HEK293 (cell line): ENCODE results near the gene JAM2.

Source experiments
- ZBTB7A ChIP-seq: fragments of 450-650 bp; formaldehyde crosslinking; IDR thresholded peaks from 2 replicates; pipeline ENCODE4 v1.5.1; 2016; ENCODE audit warnings: low read depth, missing biosample characterization, missing genetic modification characterization
- ZNF10 ChIP-seq: fragments of 450-650 bp; formaldehyde crosslinking; IDR thresholded peaks from 2 replicates; pipeline ENCODE4 v1.5.1; 2017; ENCODE audit warnings: missing biosample characterization, missing genetic modification characterization
- ZNF121 ChIP-seq: fragments of 450-650 bp; formaldehyde crosslinking; IDR thresholded peaks from 2 replicates; pipeline ENCODE4 v1.5.1; 2016; ENCODE audit warnings: missing biosample characterization, missing genetic modification characterization
- ZNF174 ChIP-seq: fragments of 450-650 bp; formaldehyde crosslinking; IDR thresholded peaks from 2 replicates; pipeline ENCODE4 v1.5.0; 2017; ENCODE audit warnings: missing biosample characterization, mild to moderate bottlenecking, missing genetic modification characterization
- ZNF473 ChIP-seq: fragments of 450-650 bp; formaldehyde crosslinking; IDR thresholded peaks from 2 replicates; pipeline ENCODE4 v1.5.1; 2017; ENCODE audit warnings: missing biosample characterization, missing genetic modification characterization
- ZNF529 ChIP-seq: fragments of 450-650 bp; formaldehyde crosslinking; IDR thresholded peaks from 2 replicates; pipeline ENCODE4 v1.5.1; 2017; ENCODE audit warnings: missing genetic modification characterization, missing biosample characterization; ENCODE audit not compliant: insufficient replicate concordance
- ZNF555 ChIP-seq: fragments of 450-650 bp; formaldehyde crosslinking; conservative IDR thresholded peaks from 2 replicates; pipeline ENCODE4 v1.5.1; 2017; ENCODE audit warnings: missing biosample characterization, mild to moderate bottlenecking, missing genetic modification characterization, inconsistent platforms
- ZNF660 ChIP-seq: fragments of 450-650 bp; IDR thresholded peaks from 2 replicates; pipeline ENCODE4 v1.5.1; 2018; ENCODE audit warnings: missing biosample characterization, mild to moderate bottlenecking, missing genetic modification characterization
- TF ChIP-seq, protein P1 (sequence below): fragments of 450-650 bp; formaldehyde crosslinking; IDR thresholded peaks from 2 replicates; pipeline ENCODE4 v1.5.1; 2016; ENCODE audit warnings: missing biosample characterization, missing genetic modification characterization
- TF ChIP-seq, protein P2 (sequence below): fragments of 450-650 bp; formaldehyde crosslinking; IDR thresholded peaks from 2 replicates; pipeline ENCODE4 v1.5.1; 2016; ENCODE audit warnings: missing biosample characterization, missing genetic modification characterization
- TF ChIP-seq, protein P3 (sequence below): fragments of 450-650 bp; formaldehyde crosslinking; IDR thresholded peaks from 2 replicates; pipeline ENCODE4 v1.5.0; 2017; ENCODE audit warnings: missing biosample characterization, missing genetic modification characterization, borderline replicate concordance

DNA sequence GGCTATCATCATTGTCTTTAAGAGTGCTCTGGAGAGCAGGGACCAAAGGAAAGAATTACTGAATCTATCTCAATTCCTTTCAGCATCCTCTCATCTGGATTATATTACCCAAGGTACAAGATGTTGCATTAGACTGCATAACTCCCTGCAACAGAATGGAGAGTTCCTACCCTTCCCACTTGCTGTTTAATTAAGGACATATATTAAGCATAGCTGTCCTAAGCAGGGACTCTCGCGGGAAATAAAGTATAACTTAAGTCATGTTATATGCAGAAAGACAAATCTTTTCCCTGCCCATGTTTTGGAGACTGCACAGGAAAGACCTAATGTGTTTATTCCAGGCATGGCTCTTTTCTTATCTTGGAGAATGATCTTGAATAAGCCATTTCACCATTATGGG lies 6.8 kb upstream of the JAM2 start:
- TF ChIP-seq ZNF555 (no peak), ZNF121 (no peak), ZNF660 (tag by site-specific recombination) (no peak), ZNF10 (no peak), ZNF174 (tag by site-specific recombination) (no peak), ZNF529 (tag by site-specific recombination) (no peak), ZBTB7A (tag by site-specific recombination) (no peak), ZNF473 (no peak)
- TF ChIP-seq, protein P1, sequence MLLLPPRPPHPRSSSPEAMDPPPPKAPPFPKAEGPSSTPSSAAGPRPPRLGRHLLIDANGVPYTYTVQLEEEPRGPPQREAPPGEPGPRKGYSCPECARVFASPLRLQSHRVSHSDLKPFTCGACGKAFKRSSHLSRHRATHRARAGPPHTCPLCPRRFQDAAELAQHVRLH (tag by site-specific recombination) = no peak
- TF ChIP-seq, protein P2, sequence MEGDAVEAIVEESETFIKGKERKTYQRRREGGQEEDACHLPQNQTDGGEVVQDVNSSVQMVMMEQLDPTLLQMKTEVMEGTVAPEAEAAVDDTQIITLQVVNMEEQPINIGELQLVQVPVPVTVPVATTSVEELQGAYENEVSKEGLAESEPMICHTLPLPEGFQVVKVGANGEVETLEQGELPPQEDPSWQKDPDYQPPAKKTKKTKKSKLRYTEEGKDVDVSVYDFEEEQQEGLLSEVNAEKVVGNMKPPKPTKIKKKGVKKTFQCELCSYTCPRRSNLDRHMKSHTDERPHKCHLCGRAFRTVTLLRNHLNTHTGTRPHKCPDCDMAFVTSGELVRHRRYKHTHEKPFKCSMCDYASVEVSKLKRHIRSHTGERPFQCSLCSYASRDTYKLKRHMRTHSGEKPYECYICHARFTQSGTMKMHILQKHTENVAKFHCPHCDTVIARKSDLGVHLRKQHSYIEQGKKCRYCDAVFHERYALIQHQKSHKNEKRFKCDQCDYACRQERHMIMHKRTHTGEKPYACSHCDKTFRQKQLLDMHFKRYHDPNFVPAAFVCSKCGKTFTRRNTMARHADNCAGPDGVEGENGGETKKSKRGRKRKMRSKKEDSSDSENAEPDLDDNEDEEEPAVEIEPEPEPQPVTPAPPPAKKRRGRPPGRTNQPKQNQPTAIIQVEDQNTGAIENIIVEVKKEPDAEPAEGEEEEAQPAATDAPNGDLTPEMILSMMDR (tag by site-specific recombination) = no peak
- TF ChIP-seq, protein P3, sequence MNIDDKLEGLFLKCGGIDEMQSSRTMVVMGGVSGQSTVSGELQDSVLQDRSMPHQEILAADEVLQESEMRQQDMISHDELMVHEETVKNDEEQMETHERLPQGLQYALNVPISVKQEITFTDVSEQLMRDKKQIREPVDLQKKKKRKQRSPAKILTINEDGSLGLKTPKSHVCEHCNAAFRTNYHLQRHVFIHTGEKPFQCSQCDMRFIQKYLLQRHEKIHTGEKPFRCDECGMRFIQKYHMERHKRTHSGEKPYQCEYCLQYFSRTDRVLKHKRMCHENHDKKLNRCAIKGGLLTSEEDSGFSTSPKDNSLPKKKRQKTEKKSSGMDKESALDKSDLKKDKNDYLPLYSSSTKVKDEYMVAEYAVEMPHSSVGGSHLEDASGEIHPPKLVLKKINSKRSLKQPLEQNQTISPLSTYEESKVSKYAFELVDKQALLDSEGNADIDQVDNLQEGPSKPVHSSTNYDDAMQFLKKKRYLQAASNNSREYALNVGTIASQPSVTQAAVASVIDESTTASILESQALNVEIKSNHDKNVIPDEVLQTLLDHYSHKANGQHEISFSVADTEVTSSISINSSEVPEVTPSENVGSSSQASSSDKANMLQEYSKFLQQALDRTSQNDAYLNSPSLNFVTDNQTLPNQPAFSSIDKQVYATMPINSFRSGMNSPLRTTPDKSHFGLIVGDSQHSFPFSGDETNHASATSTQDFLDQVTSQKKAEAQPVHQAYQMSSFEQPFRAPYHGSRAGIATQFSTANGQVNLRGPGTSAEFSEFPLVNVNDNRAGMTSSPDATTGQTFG (tag by site-specific recombination) = no peak
